Measurements from ENCODE around the gene QKI.

DNA sequence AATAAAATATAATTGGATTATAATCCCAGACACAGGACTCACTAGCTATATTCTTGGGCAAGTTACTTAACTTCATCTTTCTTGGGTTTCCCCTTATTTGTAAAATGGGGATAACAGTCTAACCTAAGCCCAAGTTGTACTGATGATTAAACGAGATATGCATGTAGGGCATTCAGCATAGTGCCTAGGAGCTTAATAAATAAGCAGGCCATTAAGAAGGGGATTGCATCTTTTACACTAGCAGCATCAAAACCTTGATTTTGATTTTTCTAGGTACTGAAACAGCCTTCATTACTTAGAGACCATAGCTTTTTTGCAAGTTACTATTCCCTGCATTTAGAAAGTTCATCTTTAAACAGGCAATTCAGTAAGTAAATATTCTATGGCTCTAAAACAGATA, 2.2 kb upstream of the QKI start:
- TF ChIP-seq CTCF (conservative IDR thresholded peaks at IDR 0.05; ENCODE audit: low read depth, low read length) (no peak), EZH2 (IDR thresholded peaks at IDR 0.05; ENCODE audit: low read length, unreplicated experiment) (no peak), EZH2phosphoT487 (IDR thresholded peaks at IDR 0.05; ENCODE audit: borderline replicate concordance, low read length) (no peak)

All from PC-3 (cell line).